ENCODE results near the gene FGD6. TPM values are rescaled to one million over a fixed set of nuclear protein-coding genes. Genes with fewer than 3 reads are reported as not detected.

FGD6 gene
- total RNA-seq, 2 donors from 2014 or later, result 15.8 to 19.1 TPM

DNA sequence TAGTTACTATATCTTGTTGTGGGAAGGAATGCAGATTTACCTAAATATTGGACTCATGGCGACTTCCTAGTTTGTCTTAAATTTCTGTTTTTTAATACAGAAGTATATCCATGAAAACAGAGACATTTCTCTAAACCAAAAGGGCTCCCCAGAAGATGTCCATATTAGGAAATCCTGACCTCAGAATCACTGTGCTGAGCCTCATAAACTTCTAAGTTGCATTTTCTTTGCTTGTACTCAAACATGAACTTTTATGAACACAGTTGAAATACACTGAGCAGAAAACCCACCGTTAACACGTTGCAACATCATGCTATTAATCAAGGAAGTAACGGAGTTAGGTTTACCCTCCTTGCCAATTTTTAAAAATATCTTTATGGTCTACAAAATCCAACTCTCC, 100.9 kb downstream of the FGD6 start:
- Histone ChIP-seq H3K36me3 (replicated peaks in 1 of 2; ENCODE audit: insufficient read depth in 1 of 2, low read depth in 2 of 2) (peaks cover 0 to 2% of the 10 kb centered on the region in 2 donors), H3K4me3 (no peak overlapping the region), H3K9me3 (no peaks in the 10 kb centered on the region), H3K4me1 (peaks cover 20% of the 10 kb centered on the region), H3K27me3 (no peaks in the 10 kb centered on the region), H3K27ac (peak overlapping the region in 2 of 4 donors; percentile 40 to 64)
- intact Hi-C loops (cut with DNase I), result loop anchor here (5.0 to 10.0 kb wide), 2 partner anchors 226 to 418 kb away; no protein-coding TSS in a partner anchor
- no peak for TF ChIP-seq POLR2A (IDR thresholded peaks at IDR 0.05)
- TF ChIP-seq, protein P1, sequence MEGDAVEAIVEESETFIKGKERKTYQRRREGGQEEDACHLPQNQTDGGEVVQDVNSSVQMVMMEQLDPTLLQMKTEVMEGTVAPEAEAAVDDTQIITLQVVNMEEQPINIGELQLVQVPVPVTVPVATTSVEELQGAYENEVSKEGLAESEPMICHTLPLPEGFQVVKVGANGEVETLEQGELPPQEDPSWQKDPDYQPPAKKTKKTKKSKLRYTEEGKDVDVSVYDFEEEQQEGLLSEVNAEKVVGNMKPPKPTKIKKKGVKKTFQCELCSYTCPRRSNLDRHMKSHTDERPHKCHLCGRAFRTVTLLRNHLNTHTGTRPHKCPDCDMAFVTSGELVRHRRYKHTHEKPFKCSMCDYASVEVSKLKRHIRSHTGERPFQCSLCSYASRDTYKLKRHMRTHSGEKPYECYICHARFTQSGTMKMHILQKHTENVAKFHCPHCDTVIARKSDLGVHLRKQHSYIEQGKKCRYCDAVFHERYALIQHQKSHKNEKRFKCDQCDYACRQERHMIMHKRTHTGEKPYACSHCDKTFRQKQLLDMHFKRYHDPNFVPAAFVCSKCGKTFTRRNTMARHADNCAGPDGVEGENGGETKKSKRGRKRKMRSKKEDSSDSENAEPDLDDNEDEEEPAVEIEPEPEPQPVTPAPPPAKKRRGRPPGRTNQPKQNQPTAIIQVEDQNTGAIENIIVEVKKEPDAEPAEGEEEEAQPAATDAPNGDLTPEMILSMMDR (IDR thresholded peaks at IDR 0.05), result no peak
- 50 to 56% methylated on average over 4 of the region's 4 CpGs for whole genome bisulfite sequencing, 2 donors
- ATAC-seq (no peak), DNase-seq (no peak)

DNA sequence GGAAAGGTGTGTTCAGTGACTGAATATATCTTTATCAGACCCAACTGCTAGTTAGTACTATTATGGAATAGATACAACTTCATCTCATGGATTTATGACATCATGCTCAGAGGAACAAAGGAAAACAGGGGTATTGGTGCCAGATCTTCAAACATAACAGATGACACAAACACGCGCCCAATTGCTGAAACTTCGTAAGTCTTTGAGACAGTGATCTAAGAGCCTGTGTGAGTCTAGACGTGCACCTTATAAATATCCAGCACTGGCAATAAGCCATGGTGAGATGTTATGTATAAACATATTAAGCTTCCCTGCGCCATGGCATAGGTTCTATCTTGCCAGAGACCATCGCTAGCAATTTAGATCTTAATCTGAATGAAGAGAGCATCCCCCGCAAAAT, 101.6 kb downstream of the FGD6 start:
- Histone ChIP-seq H3K4me3 (no peak overlapping the region), H3K36me3 (replicated peaks in 1 of 2; ENCODE audit: insufficient read depth in 1 of 2, low read depth in 2 of 2) (peaks cover 0 to 2% of the 10 kb centered on the region in 2 donors), H3K9me3 (no peaks in the 10 kb centered on the region), H3K27ac (no peak overlapping the region), H3K27me3 (no peaks in the 10 kb centered on the region), H3K4me1 (peaks cover 20% of the 10 kb centered on the region)
- no peak for DNase-seq
- ATAC-seq, result no peak
- 78 to 82% methylated on average over 7 of the region's 7 CpGs for WGBS, 2 donors
- intact Hi-C loops (cut with DNase I), result loop anchor here (5.0 to 10.0 kb wide), 2 partner anchors 227 to 419 kb away; no protein-coding TSS in a partner anchor
- TF ChIP-seq, protein P1 (IDR thresholded peaks at IDR 0.05), result no peak
- no peak for TF ChIP-seq POLR2A (IDR thresholded peaks at IDR 0.05)

GRCh38 chr12:95114766-95115405, 102.4 kb downstream of the FGD6 start:
- TF ChIP-seq POLR2A (IDR thresholded peaks at IDR 0.05), result no peak
- TF ChIP-seq, protein P1 (IDR thresholded peaks at IDR 0.05), result no peak
- ATAC-seq (no peak), DNase-seq (no peak)
- H3K4me3 ChIP-seq, result no peak overlapping the region
- H3K27me3 ChIP-seq, result no peaks in the 10 kb centered on the region
- intact Hi-C loops (cut with DNase I), result loop anchor here (5.0 to 10.0 kb wide), 2 partner anchors 227 to 420 kb away; no protein-coding TSS in a partner anchor
- H3K36me3 ChIP-seq (replicated peaks in 1 of 2; ENCODE audit: insufficient read depth in 1 of 2, low read depth in 2 of 2), result peaks cover 0 to 2% of the 10 kb centered on the region in 2 donors
- 66 to 69% methylated on average over 3 of the region's 3 CpGs for WGBS, 2 donors
- no peaks in the 10 kb centered on the region for H3K9me3 ChIP-seq
- H3K27ac ChIP-seq, result no peak overlapping the region
- peaks cover 20% of the 10 kb centered on the region for H3K4me1 ChIP-seq

DNA sequence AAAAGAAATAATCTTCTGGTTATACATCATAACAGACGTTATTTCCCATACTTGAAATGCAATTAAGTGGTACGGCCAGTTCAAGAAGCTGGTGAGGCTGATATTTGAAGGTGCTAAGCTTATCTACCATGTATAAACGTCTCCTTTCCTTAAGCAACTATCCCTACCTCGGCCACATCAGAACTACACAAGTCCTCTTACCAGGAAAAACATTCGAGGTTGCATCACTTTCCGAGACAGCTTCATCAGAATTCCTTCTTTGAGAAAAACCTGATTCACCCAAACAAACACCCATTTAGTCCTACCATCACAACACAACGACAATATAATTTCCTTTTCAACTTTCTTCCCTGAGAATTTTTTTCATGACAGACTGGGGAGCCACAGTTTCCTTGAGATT, 109.9 kb downstream of the FGD6 start:
- Histone ChIP-seq H3K4me1 (no peaks in the 10 kb centered on the region), H3K9me3 (no peaks in the 10 kb centered on the region), H3K4me3 (no peak overlapping the region), H3K27me3 (no peaks in the 10 kb centered on the region), H3K36me3 (replicated peaks in 1 of 2; ENCODE audit: insufficient read depth in 1 of 2, low read depth in 2 of 2) (peaks cover 0 to 6% of the 10 kb centered on the region in 2 donors), H3K27ac (no peak overlapping the region)
- no peak for DNase-seq
- intact Hi-C loops (cut with DNase I), result no loop called here
- 80 to 85% methylated on average over 7 of the region's 7 CpGs for WGBS, 2 donors
- no peak for TF ChIP-seq POLR2A (IDR thresholded peaks at IDR 0.05)
- TF ChIP-seq, protein P1 (IDR thresholded peaks at IDR 0.05), result no peak
- no peak for ATAC-seq

GRCh38 chr12:95105540-95105939, 111.7 kb downstream of the FGD6 start:
- Histone ChIP-seq H3K4me3 (no peak overlapping the region), H3K36me3 (replicated peaks in 1 of 2; ENCODE audit: insufficient read depth in 1 of 2, low read depth in 2 of 2) (peaks cover 0 to 6% of the 10 kb centered on the region in 2 donors), H3K27ac (no peak overlapping the region), H3K9me3 (no peaks in the 10 kb centered on the region), H3K4me1 (no peaks in the 10 kb centered on the region), H3K27me3 (no peaks in the 10 kb centered on the region)
- WGBS, 2 donors, result 88 to 89% methylated on average over 8 of the region's 8 CpGs
- DNase-seq (no peak), ATAC-seq (no peak)
- intact Hi-C loops (cut with DNase I), result no loop called here
- TF ChIP-seq POLR2A (IDR thresholded peaks at IDR 0.05), result no peak
- TF ChIP-seq, protein P1 (IDR thresholded peaks at IDR 0.05), result no peak

Measured in body of pancreas (tissue), 4 donors.